GM19238 (cell line): ENCODE measurements around the gene ZFP2.

Experiments used
- DNase-seq: peaks from one replicate; pipeline ENCODE4 v3.0.0; 2011; ENCODE audit warnings: low spot score; ENCODE audit not compliant: insufficient read length

Gene ZFP2

GRCh38 chr5:178981381-178981780 lies 85.7 kb downstream of the ZFP2 start:
- no peak for DNase-seq
